Measurements from ENCODE around the gene NELFE.
A peak's percentile ranks its signal among the peaks of the same experiment; 100 is the strongest.
"Not testable (repeated sequence)": the region's sequence is repeated elsewhere in the genome, so short reads cannot be mapped to it uniquely, and the experiment has no call there.

The NELFE gene

DNA sequence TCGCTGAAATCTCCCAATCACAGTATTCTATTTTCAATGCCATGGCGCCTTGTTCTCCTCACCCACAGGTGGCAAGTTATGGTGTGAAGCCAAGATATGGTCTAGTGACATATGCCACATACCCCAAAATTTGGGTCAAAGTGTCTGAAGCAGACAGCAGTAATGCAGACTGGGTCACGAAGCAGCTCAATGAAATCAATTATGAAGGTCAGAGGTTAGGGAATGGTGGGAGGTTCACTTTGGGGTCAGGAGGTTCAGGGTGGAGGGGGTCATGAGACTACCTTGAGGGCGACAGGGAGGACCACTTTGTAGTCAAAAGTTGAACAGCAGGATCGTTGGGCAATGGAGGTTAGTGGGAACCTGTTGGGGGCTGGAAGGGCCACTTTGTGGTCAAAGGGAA, 10.5 kb downstream of the NELFE start:
- no peak for DNase-seq

- no peak for DNase-seq
These were observed 10.9 kb downstream of the NELFE start for GRCh38 chr6:31947864-31948263.

- no peak for DNase-seq
These were observed 11.6 kb downstream of the NELFE start for GRCh38 chr6:31947070-31947675.

DNA sequence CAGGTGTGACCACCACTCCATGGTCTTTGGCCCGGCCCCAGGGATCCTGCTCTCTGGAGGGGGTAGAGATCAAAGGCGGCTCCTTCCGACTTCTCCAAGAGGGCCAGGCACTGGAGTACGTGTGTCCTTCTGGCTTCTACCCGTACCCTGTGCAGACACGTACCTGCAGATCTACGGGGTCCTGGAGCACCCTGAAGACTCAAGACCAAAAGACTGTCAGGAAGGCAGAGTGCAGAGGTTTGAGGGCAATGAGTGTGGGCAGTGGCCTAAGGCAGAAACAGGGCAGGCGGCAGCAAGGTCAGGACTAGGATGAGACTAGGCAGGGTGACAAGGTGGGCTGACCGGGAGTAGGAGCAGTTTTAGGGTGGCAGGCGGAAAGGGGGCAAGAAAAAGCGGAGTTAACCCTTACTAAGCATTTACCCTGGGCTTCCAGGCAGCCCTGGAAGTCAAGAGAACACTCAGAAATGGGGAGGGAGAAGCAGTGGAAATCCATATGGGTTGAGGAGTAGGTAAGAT, 12.3 kb downstream of the NELFE start:
- no peak for DNase-seq

- peak; percentile 20 for DNase-seq
These were observed 13.0 kb downstream of the NELFE start, which contains the start of gene CFB for GRCh38 chr6:31945507-31946369. CFB (plus strand) TSS chr6:31946095; CDS start chr6:31946222, 127 bp downstream.

DNA sequence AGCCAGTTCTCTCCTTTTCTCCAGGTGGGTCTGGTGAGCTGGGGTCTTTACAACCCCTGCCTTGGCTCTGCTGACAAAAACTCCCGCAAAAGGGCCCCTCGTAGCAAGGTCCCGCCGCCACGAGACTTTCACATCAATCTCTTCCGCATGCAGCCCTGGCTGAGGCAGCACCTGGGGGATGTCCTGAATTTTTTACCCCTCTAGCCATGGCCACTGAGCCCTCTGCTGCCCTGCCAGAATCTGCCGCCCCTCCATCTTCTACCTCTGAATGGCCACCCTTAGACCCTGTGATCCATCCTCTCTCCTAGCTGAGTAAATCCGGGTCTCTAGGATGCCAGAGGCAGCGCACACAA, 13.6 kb downstream of the NELFE start:
- DNase-seq: no peak

GRCh38 chr6:31943742-31944141, 15.0 kb downstream of the NELFE start:
- DNase-seq: no peak

DNA sequence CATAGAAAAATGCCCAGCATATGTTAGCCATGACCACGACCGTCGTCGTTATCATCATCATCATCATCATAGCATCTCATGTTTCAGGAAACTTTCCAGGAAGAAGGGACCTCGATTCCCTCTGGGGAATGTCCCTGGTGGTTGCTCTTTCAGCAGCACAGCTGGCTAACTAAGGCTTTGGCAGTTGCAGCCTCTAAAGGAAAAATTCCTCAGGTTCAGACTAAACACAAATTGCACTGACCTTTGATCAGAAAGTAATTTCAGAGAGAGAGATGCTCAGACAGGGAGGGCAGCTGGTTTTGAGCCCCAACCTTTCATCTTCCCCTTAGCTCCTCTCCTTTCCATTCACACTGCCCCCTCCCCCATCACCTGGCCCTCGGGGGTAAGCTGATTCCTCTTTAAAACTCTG, 18.5 kb downstream of the NELFE start:
- no peak for DNase-seq

DNA sequence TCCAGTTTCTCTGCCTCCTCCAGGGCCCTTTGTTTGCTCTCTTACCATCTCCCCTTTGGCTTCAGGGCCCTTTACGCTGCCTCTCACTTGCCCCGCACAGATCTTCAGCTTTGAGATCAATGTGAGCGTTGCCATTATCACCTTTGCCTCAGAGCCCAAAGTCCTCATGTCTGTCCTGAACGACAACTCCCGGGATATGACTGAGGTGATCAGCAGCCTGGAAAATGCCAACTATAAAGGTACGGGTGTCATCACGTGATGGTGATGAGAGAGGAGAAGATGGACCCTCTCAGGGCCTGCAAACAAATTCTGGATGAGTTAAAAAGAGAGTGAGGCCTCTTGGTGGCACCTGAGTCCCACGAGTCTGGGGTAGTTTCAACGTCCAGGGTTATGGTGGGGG, 22.9 kb downstream of the NELFE start:
- no peak for DNase-seq

- DNase-seq: no peak
These were observed 23.8 kb downstream of the NELFE start for GRCh38 chr6:31935021-31935420.

DNA sequence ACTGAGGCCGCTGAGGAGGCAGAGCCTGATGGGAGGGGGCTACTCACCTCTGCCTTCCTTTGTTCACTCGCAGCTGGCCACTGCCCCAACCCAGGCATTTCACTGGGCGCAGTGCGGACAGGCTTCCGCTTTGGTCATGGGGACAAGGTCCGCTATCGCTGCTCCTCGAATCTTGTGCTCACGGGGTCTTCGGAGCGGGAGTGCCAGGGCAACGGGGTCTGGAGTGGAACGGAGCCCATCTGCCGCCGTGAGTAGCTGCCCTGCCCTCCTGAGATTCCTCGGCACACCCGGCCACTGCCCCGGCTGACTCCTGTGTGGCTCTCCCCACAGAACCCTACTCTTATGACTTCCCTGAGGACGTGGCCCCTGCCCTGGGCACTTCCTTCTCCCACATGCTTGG, 25.2 kb downstream of the NELFE start:
- no peak for DNase-seq

- not testable (repeated sequence) for DNase-seq
These were observed 26.6 kb downstream of the NELFE start for GRCh38 chr6:31932137-31932536.

GRCh38 chr6:31930962-31931361, 27.8 kb downstream of the NELFE start:
- no peak for DNase-seq

DNA sequence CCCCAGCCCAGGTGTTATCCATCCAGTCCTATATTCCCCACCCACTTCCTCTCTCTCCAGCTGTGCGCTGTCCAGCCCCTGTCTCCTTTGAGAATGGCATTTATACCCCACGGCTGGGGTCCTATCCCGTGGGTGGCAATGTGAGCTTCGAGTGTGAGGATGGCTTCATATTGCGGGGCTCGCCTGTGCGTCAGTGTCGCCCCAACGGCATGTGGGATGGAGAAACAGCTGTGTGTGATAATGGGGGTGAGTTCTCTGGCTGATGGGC, 30.2 kb downstream of the NELFE start:
- no peak for DNase-seq

DNA sequence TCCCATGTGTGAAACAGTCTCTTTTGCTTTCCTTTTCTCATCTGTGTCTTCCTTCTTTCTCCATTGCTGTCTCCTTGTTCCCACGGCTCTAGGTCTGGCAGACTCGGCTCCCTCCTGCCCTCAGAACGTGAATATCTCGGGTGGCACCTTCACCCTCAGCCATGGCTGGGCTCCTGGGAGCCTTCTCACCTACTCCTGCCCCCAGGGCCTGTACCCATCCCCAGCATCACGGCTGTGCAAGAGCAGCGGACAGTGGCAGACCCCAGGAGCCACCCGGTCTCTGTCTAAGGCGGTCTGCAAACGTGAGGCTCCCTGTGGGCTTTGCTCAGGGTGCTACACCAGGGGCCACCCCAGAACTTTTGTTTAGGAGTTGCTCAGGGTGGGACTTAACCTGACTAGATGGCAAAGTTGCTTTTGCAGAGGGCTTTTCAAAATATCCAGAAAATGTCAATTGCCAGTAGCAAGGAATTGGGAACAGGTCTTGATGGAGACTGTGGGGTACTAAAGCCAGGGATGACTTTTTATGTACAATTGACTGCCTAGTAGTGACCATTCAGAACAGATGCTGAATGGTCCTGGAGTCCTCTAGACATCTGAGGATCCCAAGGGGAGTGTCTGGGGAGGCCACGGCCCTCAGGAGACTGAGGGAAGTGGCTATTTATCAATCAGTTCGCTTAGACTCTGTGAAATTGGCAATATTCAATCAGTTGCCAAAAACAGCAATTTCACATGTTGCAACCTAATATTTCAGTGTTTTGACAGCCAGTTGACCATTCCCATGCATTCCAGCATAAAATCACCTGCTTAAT, 30.7 kb downstream of the NELFE start:
- DNase-seq: no peak

DNA sequence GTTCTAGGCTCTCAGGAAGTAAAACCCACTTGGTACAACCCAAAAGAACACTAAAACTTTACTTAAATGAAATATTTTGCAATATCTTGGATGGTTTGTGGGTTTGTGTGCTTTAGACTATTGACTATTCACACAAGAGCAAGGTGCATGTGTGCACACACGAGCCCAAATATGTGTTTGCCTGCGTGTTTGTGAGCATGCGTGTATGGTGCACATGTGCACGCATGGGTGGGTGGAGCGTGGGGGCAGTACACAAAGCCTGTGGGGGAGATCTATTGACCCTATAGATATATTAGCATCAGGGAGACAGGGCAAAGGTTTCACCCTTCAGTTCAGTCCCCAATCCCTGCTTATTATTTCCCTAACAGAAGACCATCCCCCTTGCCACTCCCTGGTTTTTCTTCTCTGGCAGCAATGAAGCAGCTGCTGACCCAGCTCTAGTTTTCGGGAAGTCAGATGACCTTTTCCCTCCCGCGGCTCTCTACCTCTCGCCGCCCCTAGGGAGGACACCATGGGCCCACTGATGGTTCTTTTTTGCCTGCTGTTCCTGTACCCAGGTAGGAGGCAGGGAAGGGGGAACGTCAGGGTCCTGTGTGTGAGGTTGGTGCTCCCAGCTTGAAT, 31.4 kb downstream of the NELFE start, which contains the start of gene C2:
TSS of gene C2 (plus strand) at position 476 of the 621 bp plus-strand sequence. CDS start at position 512, 36 bp downstream.
- DNase-seq: no peak

DNA sequence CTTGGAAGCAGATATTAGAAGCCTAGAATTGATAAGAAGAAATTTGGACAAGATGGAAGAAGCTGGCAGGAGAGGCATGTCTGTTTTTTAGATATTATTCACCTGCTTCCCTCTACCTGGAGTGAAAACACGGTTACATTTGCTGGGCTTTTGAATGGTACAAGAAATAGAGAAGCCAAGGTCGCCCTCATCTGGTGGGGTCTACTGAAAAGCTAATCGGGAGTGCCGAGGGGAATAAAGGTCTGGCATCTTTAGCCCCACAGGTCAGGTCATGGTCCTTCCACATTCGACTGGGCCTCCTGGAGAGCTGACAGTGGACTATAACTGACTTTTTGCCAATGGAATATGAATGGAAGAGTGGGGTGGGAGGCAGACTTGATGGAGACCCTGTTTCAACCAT, 35.8 kb downstream of the NELFE start:
- DNase-seq: no peak

DNA sequence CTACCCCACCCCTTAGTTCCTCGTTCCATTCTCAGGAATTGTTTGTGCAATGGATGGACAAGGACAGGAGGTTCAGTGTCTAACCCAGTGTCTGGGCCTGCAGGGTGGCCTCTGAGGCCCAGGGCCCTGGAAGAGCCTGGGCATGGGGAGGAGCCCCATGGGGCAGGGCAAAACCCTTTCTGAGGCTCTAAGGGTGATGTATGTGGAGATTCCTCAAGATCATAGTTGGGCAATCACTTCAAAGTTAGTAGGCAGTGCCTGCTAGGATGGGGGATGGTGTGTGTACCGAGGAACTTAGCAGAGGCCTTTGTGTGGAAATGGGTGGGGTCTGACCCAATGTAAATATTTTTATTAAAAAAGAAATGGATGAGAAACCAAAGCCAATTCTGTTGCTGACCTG, 38.0 kb downstream of the NELFE start:
- no peak for DNase-seq

- DNase-seq: no peak
These were observed 39.0 kb downstream of the NELFE start for GRCh38 chr6:31919624-31920303.

DNA sequence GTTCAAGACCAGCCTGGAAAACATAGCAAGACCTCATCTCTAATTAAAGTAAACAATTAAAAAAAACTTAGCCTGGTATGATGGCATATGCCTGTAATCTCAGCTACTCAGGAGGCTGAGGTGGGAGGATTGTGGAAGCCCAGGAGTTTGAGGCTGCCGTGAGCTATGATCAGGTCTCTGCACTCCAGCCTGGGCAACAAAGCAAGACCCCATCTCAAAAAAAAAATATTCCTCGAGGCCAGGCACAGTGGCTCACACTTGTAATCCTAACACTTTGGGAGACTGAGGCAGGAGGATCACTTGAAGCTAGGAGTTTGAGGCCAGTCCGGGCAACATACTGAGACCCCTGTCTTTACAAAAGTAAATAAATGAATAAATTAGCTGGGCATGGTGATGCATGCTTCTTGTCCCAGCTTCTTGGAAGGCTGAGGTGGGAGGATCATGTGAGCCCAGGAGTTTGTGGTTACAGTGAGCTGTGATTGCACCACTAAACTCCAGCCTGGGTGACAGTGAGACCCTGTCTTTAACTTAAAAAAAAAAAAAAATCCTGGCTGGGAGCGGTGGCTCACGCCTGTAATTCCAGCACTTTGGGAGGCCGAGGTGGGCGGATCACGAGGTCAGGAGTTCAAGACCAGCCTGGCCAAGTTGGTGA, 40.6 kb downstream of the NELFE start:
- DNase-seq: no peak

- DNase-seq: no peak
These were observed 43.0 kb downstream of the NELFE start for GRCh38 chr6:31915756-31916155.

- no peak for DNase-seq
These were observed 43.4 kb downstream of the NELFE start for GRCh38 chr6:31915351-31915750.

Measured in DMS79 (cell line).